HEK293 (cell line): ENCODE measurements around the gene RNF144B.

Experiments used
- KLF1 ChIP-seq: fragments of 450-650 bp; formaldehyde crosslinking; IDR thresholded peaks from 2 replicates; pipeline ENCODE4 v1.5.1; 2016; ENCODE audit warnings: missing biosample characterization, missing genetic modification characterization
- REPIN1 ChIP-seq: fragments of 450-650 bp; formaldehyde crosslinking; IDR thresholded peaks from 2 replicates; pipeline ENCODE4 v1.5.1; 2017; ENCODE audit warnings: missing biosample characterization, missing genetic modification characterization, low read depth
- ZBTB7A ChIP-seq: fragments of 450-650 bp; formaldehyde crosslinking; IDR thresholded peaks from 2 replicates; pipeline ENCODE4 v1.5.1; 2016; ENCODE audit warnings: low read depth, missing biosample characterization, missing genetic modification characterization
- ZNF146 ChIP-seq: fragments of 450-650 bp; formaldehyde crosslinking; IDR thresholded peaks from 2 replicates; pipeline ENCODE4 v1.5.1; 2016; ENCODE audit warnings: missing biosample characterization, missing genetic modification characterization
- ZNF221 ChIP-seq: fragments of 450-650 bp; formaldehyde crosslinking; IDR thresholded peaks from 2 replicates; pipeline ENCODE4 v1.5.1; 2017; ENCODE audit warnings: missing biosample characterization, missing genetic modification characterization, borderline replicate concordance
- ZNF311 ChIP-seq: fragments of 450-650 bp; formaldehyde crosslinking; IDR thresholded peaks from 2 replicates; pipeline ENCODE4 v1.5.1; 2017; ENCODE audit warnings: missing biosample characterization, missing genetic modification characterization, borderline replicate concordance
- ZNF426 ChIP-seq: fragments of 450-650 bp; formaldehyde crosslinking; IDR thresholded peaks from 2 replicates; pipeline ENCODE4 v1.5.1; 2017; ENCODE audit warnings: missing biosample characterization, missing genetic modification characterization, mild to moderate bottlenecking, inconsistent platforms, moderate library complexity
- ZNF558 ChIP-seq: fragments of 450-650 bp; formaldehyde crosslinking; IDR thresholded peaks from 2 replicates; pipeline ENCODE4 v1.5.1; 2016; ENCODE audit warnings: missing biosample characterization, missing genetic modification characterization
- ZNF561 ChIP-seq: fragments of 450-650 bp; IDR thresholded peaks from 2 replicates; pipeline ENCODE4 v1.5.1; 2018; ENCODE audit warnings: missing biosample characterization, missing genetic modification characterization, borderline replicate concordance
- ZNF660 ChIP-seq: fragments of 450-650 bp; IDR thresholded peaks from 2 replicates; pipeline ENCODE4 v1.5.1; 2018; ENCODE audit warnings: missing biosample characterization, mild to moderate bottlenecking, missing genetic modification characterization
- TF ChIP-seq, protein P1 (sequence below): fragments of 450-650 bp; formaldehyde crosslinking; IDR thresholded peaks from 2 replicates; pipeline ENCODE4 v1.5.1; 2016; ENCODE audit warnings: missing biosample characterization, missing genetic modification characterization
- TF ChIP-seq, protein P2 (sequence below): fragments of 450-650 bp; formaldehyde crosslinking; IDR thresholded peaks from 2 replicates; pipeline ENCODE4 v1.5.1; 2016; ENCODE audit warnings: missing biosample characterization, missing genetic modification characterization

DNA sequence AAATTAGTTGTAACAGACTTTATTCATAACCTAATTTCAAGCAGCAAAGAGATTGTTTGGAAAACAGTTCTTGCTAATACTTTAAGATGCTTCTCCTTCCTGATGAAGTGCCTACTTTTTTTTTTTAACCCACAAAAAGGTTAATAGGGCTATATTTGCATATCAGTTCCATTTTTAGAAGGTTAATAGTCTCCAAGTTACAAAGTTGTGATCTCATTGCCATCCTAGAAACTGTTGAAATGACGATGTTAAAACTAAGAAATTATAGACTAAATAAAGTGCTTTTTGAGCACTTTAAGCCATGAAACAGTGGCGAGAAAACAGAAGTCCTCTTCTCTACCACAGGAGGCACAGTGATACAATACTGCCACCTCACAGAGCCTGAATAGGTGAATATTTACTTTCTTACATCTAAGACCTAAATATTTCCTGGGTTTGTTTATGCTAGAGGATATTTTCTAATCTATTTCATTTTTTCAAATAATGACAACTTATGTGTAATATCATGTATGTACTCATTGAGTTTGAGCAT is 5.3 kb downstream of the RNF144B start:
- TF ChIP-seq ZNF660 (tag by site-specific recombination) (no peak), ZNF146 (tag by site-specific recombination) (no peak), ZNF311 (no peak), REPIN1 (no peak), KLF1 (tag by site-specific recombination) (no peak), ZNF426 (no peak), ZNF558 (tag by site-specific recombination) (no peak), ZNF561 (no peak), ZBTB7A (tag by site-specific recombination) (no peak), ZNF221 (no peak)
- TF ChIP-seq, protein P1, sequence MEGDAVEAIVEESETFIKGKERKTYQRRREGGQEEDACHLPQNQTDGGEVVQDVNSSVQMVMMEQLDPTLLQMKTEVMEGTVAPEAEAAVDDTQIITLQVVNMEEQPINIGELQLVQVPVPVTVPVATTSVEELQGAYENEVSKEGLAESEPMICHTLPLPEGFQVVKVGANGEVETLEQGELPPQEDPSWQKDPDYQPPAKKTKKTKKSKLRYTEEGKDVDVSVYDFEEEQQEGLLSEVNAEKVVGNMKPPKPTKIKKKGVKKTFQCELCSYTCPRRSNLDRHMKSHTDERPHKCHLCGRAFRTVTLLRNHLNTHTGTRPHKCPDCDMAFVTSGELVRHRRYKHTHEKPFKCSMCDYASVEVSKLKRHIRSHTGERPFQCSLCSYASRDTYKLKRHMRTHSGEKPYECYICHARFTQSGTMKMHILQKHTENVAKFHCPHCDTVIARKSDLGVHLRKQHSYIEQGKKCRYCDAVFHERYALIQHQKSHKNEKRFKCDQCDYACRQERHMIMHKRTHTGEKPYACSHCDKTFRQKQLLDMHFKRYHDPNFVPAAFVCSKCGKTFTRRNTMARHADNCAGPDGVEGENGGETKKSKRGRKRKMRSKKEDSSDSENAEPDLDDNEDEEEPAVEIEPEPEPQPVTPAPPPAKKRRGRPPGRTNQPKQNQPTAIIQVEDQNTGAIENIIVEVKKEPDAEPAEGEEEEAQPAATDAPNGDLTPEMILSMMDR: no peak
- TF ChIP-seq, protein P2, sequence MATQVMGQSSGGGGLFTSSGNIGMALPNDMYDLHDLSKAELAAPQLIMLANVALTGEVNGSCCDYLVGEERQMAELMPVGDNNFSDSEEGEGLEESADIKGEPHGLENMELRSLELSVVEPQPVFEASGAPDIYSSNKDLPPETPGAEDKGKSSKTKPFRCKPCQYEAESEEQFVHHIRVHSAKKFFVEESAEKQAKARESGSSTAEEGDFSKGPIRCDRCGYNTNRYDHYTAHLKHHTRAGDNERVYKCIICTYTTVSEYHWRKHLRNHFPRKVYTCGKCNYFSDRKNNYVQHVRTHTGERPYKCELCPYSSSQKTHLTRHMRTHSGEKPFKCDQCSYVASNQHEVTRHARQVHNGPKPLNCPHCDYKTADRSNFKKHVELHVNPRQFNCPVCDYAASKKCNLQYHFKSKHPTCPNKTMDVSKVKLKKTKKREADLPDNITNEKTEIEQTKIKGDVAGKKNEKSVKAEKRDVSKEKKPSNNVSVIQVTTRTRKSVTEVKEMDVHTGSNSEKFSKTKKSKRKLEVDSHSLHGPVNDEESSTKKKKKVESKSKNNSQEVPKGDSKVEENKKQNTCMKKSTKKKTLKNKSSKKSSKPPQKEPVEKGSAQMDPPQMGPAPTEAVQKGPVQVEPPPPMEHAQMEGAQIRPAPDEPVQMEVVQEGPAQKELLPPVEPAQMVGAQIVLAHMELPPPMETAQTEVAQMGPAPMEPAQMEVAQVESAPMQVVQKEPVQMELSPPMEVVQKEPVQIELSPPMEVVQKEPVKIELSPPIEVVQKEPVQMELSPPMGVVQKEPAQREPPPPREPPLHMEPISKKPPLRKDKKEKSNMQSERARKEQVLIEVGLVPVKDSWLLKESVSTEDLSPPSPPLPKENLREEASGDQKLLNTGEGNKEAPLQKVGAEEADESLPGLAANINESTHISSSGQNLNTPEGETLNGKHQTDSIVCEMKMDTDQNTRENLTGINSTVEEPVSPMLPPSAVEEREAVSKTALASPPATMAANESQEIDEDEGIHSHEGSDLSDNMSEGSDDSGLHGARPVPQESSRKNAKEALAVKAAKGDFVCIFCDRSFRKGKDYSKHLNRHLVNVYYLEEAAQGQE: no peak
